Colonic mucosa (tissue), 4 donors: ENCODE measurements around the gene C19orf25. TPM values are rescaled to one million over a fixed set of nuclear protein-coding genes. Genes with fewer than 3 reads are reported as not detected.

ENCODE experiments used
- DNase-seq: peaks from one replicate; pipeline ENCODE4 v3.0.0-alpha.2; 2020
- H3K27ac ChIP-seq: fragments of 200-600 bp; one replicate; pipeline ENCODE4 v1.8.0; 2021
- H3K27me3 ChIP-seq: fragments of 200-600 bp; one replicate; pipeline ENCODE4 v1.8.0; 2021
- H3K36me3 ChIP-seq: fragments of 200-600 bp; one replicate; pipeline ENCODE4 v1.8.0; 2021
- H3K4me1 ChIP-seq: fragments of 200-600 bp; one replicate; pipeline ENCODE4 v1.8.0; 2021; ENCODE audit warnings: mild to moderate bottlenecking
- H3K4me3 ChIP-seq: fragments of 200-600 bp; one replicate; pipeline ENCODE4 v1.8.0; 2021
- H3K9ac ChIP-seq, 2 donors: one replicate each; pipeline ENCODE4 v1.7.0; 2013; ENCODE audit warnings: control low read depth in 2 of 2, low read depth in 2 of 2, low read length in 2 of 2
- H3K9me3 ChIP-seq: fragments of 200-600 bp; one replicate; pipeline ENCODE4 v1.8.0; 2021
- CTCF ChIP-seq: fragments of 200-600 bp; IDR thresholded peaks from one replicate; pipeline ENCODE4 v1.8.0; 2022; ENCODE audit warnings: antibody characterized with exemption, mild to moderate bottlenecking
- intact Hi-C: fragments of 100-400 bp; cut with DNase I; formaldehyde crosslinking; loops from one replicate; pipeline ENCODE4 v1.14.1; 2022
- total RNA-seq, 2 donors: library from RNA; stranded (reverse); fragmentation: NEBNext Ultra II Directional in 1 of 2; extraction: Animal tissue kit (Norgen Biotek cat#: 25700) in 1 of 2; gene quantifications; one replicate each; pipeline ENCODE4 v1.2.1, GENCODE V29; 2021
- donor health status: healthy.
- donor health status: DM: no; HTN: no; CAD: no.
- donor health status: DM: no; HTN: no; CAD: no.

Gene C19orf25
- total RNA-seq, 2 donors from 2014 or later, result 27.3 to 46.9 TPM

GRCh38 chr19:1514295-1514661 is 35.3 kb upstream of the C19orf25 start:
- Histone ChIP-seq H3K36me3 (no peaks in the 10 kb centered on the region), H3K4me1 (no peaks in the 10 kb centered on the region), H3K27me3 (peaks cover 4% of the 10 kb centered on the region), H3K4me3 (no peak overlapping the region), H3K9me3 (no peaks in the 10 kb centered on the region), H3K9ac (no peak overlapping the region), H3K27ac (no peak overlapping the region)
- TF ChIP-seq CTCF, result no peak
- intact Hi-C loops, result loop anchor here (10.0 kb wide), 1 partner anchor 229 kb away; the partner anchor contains the start of gene EFNA2
- DNase-seq, result no peak

GRCh38 chr19:1513499-1514294 is 34.7 kb upstream of the C19orf25 start:
- TF ChIP-seq CTCF, result peak; percentile 66
- Histone ChIP-seq H3K4me3 (peak overlapping the region; percentile 59), H3K4me1 (no peaks in the 10 kb centered on the region), H3K9ac (peak overlapping the region in 1 of 2 donors; percentile 84), H3K27ac (no peak overlapping the region), H3K36me3 (no peaks in the 10 kb centered on the region), H3K9me3 (no peaks in the 10 kb centered on the region), H3K27me3 (peaks cover 4% of the 10 kb centered on the region)
- peak; percentile 63 for DNase-seq
- intact Hi-C loops, result loop anchor here (10.0 kb wide), 1 partner anchor 229 kb away; the partner anchor contains the start of gene EFNA2

GRCh38 chr19:1512671-1513498 is 33.9 kb upstream of the C19orf25 start, which contains the start of gene ADAMTSL5:
Gene ADAMTSL5 (minus strand): TSS chr19:1513019. CDS start chr19:1510943, 2,076 bp downstream.
- Histone ChIP-seq H3K9me3 (no peaks in the 10 kb centered on the region), H3K4me3 (peak within 1 kb of the TSS; percentile 59), H3K9ac (peak within 1 kb of the TSS; percentile 46 to 84), H3K36me3 (no peaks in the 10 kb centered on the region), H3K4me1 (no peaks in the 10 kb centered on the region), H3K27me3 (peaks cover 4% of the 10 kb centered on the region), H3K27ac (no peak within 1 kb of the TSS)
- DNase-seq, result peak; percentile 82
- TF ChIP-seq CTCF, result no peak
- intact Hi-C loops, result loop anchor here (10.0 kb wide), 1 partner anchor 228 kb away; the partner anchor contains the start of gene EFNA2

GRCh38 chr19:1511318-1512317 is 32.6 kb upstream of the C19orf25 start:
- no peak for DNase-seq

More at GRCh38 chr19:1511318-1512317, 32.6 kb upstream of the C19orf25 start:
- no peak for TF ChIP-seq CTCF
- intact Hi-C loops, result loop anchor here (10.0 kb wide), 1 partner anchor 227 kb away; the partner anchor contains the start of gene EFNA2
- Histone ChIP-seq H3K27me3 (peaks cover 4% of the 10 kb centered on the region), H3K27ac (no peak overlapping the region), H3K9me3 (no peaks in the 10 kb centered on the region), H3K9ac (no peak overlapping the region), H3K4me3 (no peak overlapping the region), H3K36me3 (no peaks in the 10 kb centered on the region), H3K4me1 (no peaks in the 10 kb centered on the region)
